ENCODE results near the gene NLRC5. TPM values are rescaled to one million over a fixed set of nuclear protein-coding genes. Genes with fewer than 3 reads are reported as not detected.

The NLRC5 gene
- total RNA-seq, 1 experiment from 2014 or later, result 0.98 TPM

DNA sequence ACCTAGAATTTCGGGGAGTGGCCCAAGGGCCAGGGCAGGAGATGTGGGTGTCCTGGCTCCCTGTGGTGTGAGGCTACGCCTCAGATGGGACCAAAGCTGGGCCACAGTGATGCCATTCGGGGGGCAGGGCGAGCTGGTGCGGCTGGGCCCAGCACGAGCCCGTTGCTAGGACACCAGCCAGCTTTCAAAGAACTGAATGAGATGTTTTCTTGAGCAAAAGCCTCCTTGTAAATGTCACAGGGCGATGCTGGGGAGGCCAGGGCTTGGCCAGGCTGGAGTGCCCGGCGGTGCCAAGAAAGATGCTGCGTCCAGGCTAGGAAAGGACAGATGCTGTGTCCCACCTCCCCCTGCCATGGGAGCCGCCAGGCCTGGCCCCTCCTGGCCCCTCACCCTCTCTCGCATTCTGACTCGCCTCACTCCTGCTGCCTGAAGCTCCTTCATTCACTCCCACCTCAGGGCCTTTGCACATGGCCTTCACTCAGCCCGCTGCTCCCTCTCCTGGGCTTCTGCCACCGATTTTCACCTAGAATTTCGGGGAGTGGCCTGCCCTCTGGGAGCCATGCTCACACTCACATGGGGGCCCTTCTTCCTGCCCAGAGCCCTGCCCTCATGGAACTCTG, 142.1 kb downstream of the NLRC5 start:
- no peaks in the 10 kb centered on the region for H3K79me2 ChIP-seq (ENCODE audit: low read length)

DNA sequence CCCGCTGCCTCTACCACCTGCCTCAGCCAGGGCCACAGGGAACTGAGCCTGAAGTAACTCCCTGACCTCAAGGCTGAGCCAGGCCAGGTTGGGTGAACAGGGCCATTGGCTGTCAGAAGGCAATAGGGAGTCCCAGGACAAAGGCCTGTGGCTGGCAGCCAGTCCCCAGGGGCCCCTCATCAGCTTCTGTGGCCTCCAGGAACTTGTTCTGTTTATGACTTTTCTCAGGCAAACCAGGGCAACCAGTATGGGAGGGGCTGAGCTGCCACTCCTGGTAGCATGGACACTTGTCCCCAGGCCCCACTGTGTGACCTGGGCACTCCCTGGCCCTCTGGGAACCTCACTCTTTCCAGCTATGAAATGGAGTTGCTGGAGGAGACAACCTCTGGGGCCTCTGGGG, 143.1 kb downstream of the NLRC5 start:
- Histone ChIP-seq H3K9ac (ENCODE audit: low read length) (no peak overlapping the region), H3K9me3 (ENCODE audit: low read length) (no peaks in the 10 kb centered on the region), H4K20me1 (ENCODE audit: low read length) (no peaks in the 10 kb centered on the region), H3K79me2 (ENCODE audit: low read length) (no peaks in the 10 kb centered on the region), H2AFZ (ENCODE audit: low read length) (no peak overlapping the region), H3K4me3 (ENCODE audit: low read length) (no peak overlapping the region), H3F3A (ENCODE audit: low read length, unreplicated experiment) (no peaks in the 10 kb centered on the region), H3K4me2 (ENCODE audit: low read length) (no peak overlapping the region), H3K9me2 (replicated peaks; ENCODE audit: low read length) (no peaks in the 10 kb centered on the region), H3K4me1 (ENCODE audit: insufficient read depth, low read length) (no peaks in the 10 kb centered on the region), H3K36me3 (ENCODE audit: low read depth, low read length) (no peaks in the 10 kb centered on the region), H3K27me3 (ENCODE audit: low read length) (no peaks in the 10 kb centered on the region), H3K27ac (ENCODE audit: low read length) (no peak overlapping the region)
- TF ChIP-seq EZH2 (IDR thresholded peaks at IDR 0.05; ENCODE audit: low read length, unreplicated experiment) (no peak), EZH2phosphoT487 (IDR thresholded peaks at IDR 0.05; ENCODE audit: borderline replicate concordance, low read length) (no peak), CTCF (conservative IDR thresholded peaks at IDR 0.05; ENCODE audit: low read depth, low read length) (no peak)
- ChIA-PET POLR2A (ENCODE audit: unreplicated experiment) (interaction anchor here (0.6 kb wide), 1 partner anchor 13 kb away, joined by 4 read pairs; no protein-coding TSS in a partner anchor), CTCF (no interaction called here)
- no TSS peak for BruUV-seq (replicated peaks)
- intact Hi-C loops (cut with micrococcal nuclease), result no loop called here
- no peak for DNase-seq
- no peak for ATAC-seq

More for the DNA sequence above, 142.1 kb downstream of the NLRC5 start:
- H2AFZ ChIP-seq (ENCODE audit: low read length), result no peak overlapping the region
- ChIA-PET CTCF (no interaction called here), POLR2A (ENCODE audit: unreplicated experiment) (no interaction called here)
- H4K20me1 ChIP-seq (ENCODE audit: low read length), result no peaks in the 10 kb centered on the region
- no peaks in the 10 kb centered on the region for H3K27me3 ChIP-seq (ENCODE audit: low read length)
- no peak overlapping the region for H3K9ac ChIP-seq (ENCODE audit: low read length)
- H3F3A ChIP-seq (ENCODE audit: low read length, unreplicated experiment), result no peaks in the 10 kb centered on the region
- BruUV-seq (replicated peaks), result no TSS peak
- TF ChIP-seq EZH2phosphoT487 (IDR thresholded peaks at IDR 0.05; ENCODE audit: borderline replicate concordance, low read length), result no peak
- no peak for TF ChIP-seq CTCF (conservative IDR thresholded peaks at IDR 0.05; ENCODE audit: low read depth, low read length)
- no peak for TF ChIP-seq EZH2 (IDR thresholded peaks at IDR 0.05; ENCODE audit: low read length, unreplicated experiment)
- ATAC-seq, result no peak
- H3K27ac ChIP-seq (ENCODE audit: low read length), result no peak overlapping the region
- H3K9me2 ChIP-seq (replicated peaks; ENCODE audit: low read length), result no peaks in the 10 kb centered on the region
- H3K4me2 ChIP-seq (ENCODE audit: low read length), result no peak overlapping the region
- DNase-seq, result no peak
- no peaks in the 10 kb centered on the region for H3K9me3 ChIP-seq (ENCODE audit: low read length)
- intact Hi-C loops (cut with micrococcal nuclease), result no loop called here
- no peaks in the 10 kb centered on the region for H3K36me3 ChIP-seq (ENCODE audit: low read depth, low read length)
- no peaks in the 10 kb centered on the region for H3K4me1 ChIP-seq (ENCODE audit: insufficient read depth, low read length)
- H3K4me3 ChIP-seq (ENCODE audit: low read length), result no peak overlapping the region

DNA sequence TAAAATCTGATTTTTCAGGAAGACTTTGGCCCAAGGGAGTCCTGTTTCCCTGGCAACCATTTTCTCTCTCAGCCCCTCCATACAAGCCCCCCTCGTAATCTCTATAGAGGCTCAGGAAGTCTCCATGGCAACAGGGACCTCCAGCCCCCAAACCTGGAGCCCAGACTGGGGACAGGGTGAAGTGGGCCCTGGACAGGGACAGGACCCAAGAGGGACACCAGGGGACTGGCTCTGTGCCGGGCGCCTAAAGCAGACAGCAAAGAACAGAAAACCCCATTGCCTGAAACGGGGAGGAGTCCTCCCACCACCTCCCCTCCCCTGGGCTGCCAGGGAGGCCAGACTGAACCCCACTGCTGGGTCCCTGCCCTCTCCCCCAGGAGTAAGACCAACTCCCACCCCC, 143.7 kb downstream of the NLRC5 start:
- H3K27ac ChIP-seq (ENCODE audit: low read length), result no peak overlapping the region
- no TSS peak for BruUV-seq (replicated peaks)
- no peaks in the 10 kb centered on the region for H3K9me3 ChIP-seq (ENCODE audit: low read length)
- no peak for DNase-seq
- H3K4me2 ChIP-seq (ENCODE audit: low read length), result no peak overlapping the region
- no peak overlapping the region for H2AFZ ChIP-seq (ENCODE audit: low read length)
- H3K9ac ChIP-seq (ENCODE audit: low read length), result no peak overlapping the region
- no peaks in the 10 kb centered on the region for H3K27me3 ChIP-seq (ENCODE audit: low read length)
- H3F3A ChIP-seq (ENCODE audit: low read length, unreplicated experiment), result no peaks in the 10 kb centered on the region
- ChIA-PET CTCF (no interaction called here), POLR2A (ENCODE audit: unreplicated experiment) (no interaction called here)
- no peaks in the 10 kb centered on the region for H3K79me2 ChIP-seq (ENCODE audit: low read length)
- TF ChIP-seq CTCF (conservative IDR thresholded peaks at IDR 0.05; ENCODE audit: low read depth, low read length), result no peak
- TF ChIP-seq EZH2phosphoT487 (IDR thresholded peaks at IDR 0.05; ENCODE audit: borderline replicate concordance, low read length), result no peak
- TF ChIP-seq EZH2 (IDR thresholded peaks at IDR 0.05; ENCODE audit: low read length, unreplicated experiment), result no peak
- intact Hi-C loops (cut with micrococcal nuclease), result no loop called here
- H3K9me2 ChIP-seq (replicated peaks; ENCODE audit: low read length), result no peaks in the 10 kb centered on the region
- H3K4me3 ChIP-seq (ENCODE audit: low read length), result no peak overlapping the region
- H3K36me3 ChIP-seq (ENCODE audit: low read depth, low read length), result no peaks in the 10 kb centered on the region
- no peaks in the 10 kb centered on the region for H4K20me1 ChIP-seq (ENCODE audit: low read length)
- no peaks in the 10 kb centered on the region for H3K4me1 ChIP-seq (ENCODE audit: insufficient read depth, low read length)
- ATAC-seq, result no peak
